SU-DHL-6 (cell line): ENCODE measurements around the gene SLC38A1.

ENCODE experiments used
- CTCF ChIP-seq: fragments of 200-600 bp; sonication (generic); IDR thresholded peaks from one replicate; pipeline ENCODE4 v1.5.1; 2017; ENCODE audit warnings: antibody characterized with exemption, mild to moderate bottlenecking, low read length, moderate library complexity; ENCODE audit not compliant: insufficient read depth, poor library complexity, severe bottlenecking
- EZH2phosphoT487 ChIP-seq: fragments of 200-600 bp; sonication (generic), shearing (Covaris generic); conservative IDR thresholded peaks from 2 replicates; pipeline ENCODE4 v1.6.1; 2018; ENCODE audit warnings: mild to moderate bottlenecking, antibody characterized with exemption, low read length, moderate library complexity, mixed read lengths

- no peak for TF ChIP-seq CTCF
- TF ChIP-seq EZH2phosphoT487, result no peak
Measured at GRCh38 chr12:46298261-46298660, 29.4 kb upstream of the SLC38A1 start.
